Activated T-cell treated with anti-CD3 and anti-CD28 coated beads for 4 hours (primary cell): Measurements from ENCODE around the gene INPP5B.

Source experiments
- DNase-seq: peaks from one replicate; pipeline ENCODE4 v3.0.0-alpha.2; 2020

Gene INPP5B

DNA sequence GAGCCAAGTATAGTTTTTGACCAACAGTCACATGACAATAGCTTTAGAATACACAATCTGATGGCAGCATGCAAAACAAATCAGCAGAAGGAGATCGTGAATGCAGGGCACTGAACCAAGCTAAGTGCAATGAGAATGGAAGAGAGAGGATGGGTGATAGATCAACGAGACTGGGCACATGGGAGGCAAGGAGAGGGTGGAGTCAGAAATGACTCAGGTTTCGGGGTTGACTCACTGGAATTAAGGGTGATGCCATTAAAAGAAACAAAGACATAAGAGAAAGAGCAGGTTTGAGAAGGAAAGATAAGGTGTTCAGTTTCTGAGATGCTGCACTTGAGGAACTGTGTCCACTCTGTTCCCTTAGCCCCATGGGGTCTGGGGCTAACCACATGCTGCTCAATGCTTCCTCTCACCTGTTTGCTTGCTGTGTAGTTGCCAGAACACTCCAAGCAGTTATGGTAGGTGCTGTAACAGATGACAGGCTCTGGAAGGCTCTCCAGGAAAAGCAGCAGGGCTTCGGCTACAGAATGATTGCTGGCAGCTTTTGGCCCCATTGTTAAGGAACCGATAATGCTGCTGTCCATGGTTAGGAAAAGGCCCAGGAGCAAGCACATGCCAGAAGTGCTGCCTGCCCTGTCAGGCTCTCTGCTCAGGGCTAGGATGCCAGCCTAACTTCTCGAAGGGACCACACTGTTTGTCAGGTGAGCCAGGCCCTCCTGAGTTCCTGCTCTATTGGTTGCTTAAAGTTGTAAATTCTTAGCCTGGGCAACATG is 81.3 kb downstream of the INPP5B start:
- no peak for DNase-seq

DNA sequence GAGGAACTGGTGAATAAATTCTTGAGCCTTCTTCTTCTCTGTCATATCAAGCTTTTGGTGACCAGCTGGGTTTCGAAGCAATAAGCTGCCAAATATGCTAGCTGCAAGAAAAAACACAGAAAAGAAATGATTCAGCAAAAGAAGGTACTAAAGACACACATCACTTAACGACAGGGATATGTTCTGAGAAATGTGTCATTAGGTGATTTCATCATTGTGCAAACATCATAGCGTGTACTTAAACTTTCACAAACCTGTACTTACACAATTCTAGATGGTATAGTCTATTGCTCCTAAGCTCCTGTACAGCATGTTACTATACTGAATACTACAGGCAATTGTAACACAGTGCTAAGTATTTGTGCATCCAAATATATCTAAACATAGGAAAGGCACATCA is 84.5 kb downstream of the INPP5B start:
- DNase-seq: no peak

DNA sequence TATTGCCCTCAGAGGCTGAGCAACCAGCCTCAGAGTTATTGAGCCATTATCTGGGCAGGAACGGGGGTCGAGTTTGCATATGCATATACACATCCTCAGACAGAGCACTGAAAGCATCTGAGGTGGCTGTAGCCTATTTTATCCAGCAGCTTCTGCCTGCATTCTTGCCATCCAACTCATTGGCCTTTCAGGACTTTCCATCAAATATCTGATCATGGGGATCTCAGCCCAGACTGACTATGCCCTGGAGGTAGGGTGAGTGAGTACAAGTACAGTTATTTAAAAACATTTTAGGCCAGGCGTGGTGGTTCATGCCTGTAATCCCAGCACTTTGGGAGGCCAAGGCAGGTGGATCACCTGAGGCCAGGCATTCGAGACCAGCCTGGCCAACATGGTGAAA is 85.7 kb downstream of the INPP5B start:
- DNase-seq: no peak

DNA sequence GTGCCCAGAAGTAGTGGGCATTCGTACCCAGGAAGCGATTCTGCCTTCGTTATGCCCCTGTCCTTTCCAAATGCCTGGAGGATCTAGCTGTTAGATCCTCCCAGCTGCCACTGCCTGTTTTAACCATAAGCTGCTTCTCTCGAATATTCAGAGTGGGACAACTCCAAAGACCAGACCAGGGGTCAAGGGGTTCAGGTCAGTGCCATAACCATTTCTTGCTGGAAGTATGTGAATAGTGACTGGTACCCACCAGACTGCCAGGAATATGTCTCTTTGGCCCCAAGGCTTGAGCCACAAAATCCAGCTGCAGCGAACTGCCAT is 86.5 kb downstream of the INPP5B start:
- no peak for DNase-seq

DNA sequence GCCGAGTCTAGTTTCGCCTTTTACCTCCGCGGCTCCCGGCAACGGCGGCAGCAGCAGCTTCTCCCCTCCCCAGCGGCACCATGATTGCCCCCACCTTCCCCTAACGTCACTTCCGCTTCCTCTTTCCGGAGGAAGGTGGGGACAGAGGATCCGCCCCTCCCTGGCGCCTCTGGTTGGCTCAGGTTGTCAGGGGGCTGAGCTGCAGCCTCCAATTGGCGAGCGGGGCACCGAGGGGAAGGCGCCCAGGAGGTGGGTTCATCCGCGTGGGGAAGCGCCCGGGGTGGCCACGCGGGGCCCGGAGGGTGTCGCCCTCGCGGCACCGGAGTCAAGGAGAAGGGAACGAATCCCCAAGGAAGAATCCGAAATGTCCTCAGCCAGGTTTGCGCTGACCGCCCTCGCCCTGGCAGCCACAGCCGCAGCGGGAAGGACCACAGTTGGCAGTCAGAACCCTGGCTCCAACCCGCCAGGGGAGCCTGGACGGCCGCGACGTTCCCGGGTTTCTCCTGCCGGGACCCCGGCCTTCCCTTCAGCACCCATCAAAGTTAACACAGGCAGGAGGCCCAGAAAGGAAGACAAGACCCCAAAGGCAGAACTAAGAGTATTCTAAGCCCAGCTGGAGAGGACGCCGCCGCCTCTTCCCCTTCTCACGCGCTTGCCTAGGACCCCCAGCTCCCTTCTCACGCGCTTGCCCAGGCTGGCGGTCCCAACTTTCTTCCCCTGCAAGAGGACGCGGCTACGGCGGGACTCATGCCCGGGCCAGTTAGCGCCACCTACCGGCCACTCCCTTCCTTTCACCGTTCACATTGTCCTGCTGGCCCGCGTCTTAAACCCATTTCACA is 87.1 kb downstream of the INPP5B start, which contains the start of gene MTF1:
Gene MTF1, minus strand, starts transcription at position 86 of the 839 bp plus-strand sequence. CDS start 1,934 bp downstream, outside the sequence.
- DNase-seq: peak; percentile 96

DNA sequence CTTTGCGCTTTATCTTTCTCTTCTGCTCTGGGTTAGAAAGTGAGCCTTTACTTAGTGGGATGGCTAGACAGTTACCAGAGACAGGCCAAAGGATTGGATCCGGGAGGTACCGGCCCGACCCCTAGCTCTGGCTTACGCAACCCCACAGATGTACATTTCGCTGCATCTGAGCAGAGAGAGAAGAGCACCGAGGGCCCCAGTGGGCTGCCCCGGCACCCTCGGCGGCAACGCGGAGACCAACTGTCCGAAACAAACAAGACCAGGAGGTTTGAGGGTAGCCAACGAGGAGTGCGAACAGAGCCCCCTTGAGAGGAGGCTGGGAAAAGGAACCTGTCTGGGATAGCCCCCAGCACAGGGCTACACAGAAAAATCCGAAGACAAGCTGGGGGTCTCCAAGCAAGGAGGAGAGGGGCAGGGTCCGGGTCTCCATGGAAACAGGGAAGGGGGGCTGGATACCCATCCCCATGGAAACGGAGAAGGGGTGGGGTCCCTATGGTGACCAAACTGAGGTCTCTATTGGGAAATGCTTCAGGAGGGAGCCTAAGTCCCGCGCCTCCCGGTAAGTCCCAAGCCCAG is 87.8 kb downstream of the INPP5B start:
- no peak for DNase-seq

DNA sequence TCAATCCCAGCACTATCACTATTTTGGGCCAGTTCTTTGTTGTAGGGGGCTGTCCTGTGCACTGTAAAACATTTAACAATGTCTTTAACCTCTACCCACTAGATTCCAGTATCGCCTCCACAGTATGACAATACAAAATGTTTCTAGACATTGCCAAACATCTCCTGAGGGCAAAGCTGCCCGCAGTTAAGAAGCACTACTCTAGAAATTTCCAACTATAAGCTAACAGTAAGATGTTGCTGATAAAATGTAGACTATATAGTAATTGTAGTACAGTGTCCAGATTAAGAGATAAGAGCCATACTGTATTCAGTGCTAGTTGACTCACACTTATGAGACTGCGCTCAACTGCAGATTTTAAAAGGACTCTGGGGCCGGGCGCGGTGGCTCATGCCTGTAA is 92.4 kb downstream of the INPP5B start:
- DNase-seq: no peak

DNA sequence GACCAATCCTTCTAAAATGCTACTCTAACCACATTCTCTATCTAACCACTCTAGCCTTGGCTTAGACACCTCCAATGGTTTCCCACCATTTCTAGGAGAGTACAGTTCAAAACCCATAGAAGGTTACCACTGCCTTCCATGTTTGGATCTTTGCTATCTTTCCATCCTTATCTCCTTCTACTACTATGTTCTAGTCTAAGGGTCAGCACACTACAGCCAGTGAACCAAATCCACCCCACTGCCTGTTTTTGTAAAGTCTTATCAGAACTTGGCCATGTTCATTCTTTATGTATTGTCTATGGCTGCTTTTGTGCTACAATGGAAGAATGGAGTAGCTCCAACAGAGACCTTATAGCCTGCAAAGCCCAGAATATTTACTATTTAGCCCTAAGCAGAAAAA is 93.7 kb downstream of the INPP5B start:
- no peak for DNase-seq

DNA sequence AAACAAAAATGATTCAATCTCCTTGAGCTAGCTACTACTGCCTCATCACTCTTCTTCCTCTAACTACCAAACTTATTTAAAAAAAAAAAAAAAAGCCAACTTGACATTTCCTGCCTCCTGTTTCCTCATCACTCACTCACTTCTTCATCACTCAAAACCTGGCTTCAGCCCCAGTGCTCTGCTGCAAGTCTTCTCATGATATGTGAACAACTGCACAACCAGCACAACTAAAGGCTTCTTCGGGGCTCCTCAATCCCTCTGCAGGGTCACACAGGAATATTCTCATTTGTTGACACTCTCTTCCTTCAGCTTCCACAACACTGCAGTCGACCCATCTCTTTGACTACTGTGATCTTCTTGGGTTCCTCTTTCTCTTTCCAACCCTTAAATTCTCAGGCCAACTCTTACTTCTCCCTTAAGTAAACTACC is 95.1 kb downstream of the INPP5B start:
- DNase-seq: no peak

DNA sequence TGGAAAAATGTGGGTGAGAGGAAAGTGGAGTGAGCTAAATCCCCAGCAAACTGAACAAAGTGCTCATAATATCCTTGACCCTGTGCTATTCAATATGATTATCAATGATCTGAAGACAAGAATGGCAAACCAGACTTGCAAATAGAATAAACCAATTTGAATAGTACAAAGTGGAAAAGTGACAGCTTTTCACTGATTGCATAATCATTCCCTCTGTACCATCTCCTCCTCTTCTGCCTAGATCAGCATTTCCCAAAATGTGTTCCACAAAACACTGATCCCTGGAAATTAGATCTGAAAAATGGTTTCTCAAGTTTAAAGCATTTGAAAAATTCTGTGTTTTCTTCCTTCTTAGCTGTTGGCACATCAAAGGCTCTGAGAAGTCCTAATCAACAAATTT is 95.6 kb downstream of the INPP5B start:
- DNase-seq: no peak

DNA sequence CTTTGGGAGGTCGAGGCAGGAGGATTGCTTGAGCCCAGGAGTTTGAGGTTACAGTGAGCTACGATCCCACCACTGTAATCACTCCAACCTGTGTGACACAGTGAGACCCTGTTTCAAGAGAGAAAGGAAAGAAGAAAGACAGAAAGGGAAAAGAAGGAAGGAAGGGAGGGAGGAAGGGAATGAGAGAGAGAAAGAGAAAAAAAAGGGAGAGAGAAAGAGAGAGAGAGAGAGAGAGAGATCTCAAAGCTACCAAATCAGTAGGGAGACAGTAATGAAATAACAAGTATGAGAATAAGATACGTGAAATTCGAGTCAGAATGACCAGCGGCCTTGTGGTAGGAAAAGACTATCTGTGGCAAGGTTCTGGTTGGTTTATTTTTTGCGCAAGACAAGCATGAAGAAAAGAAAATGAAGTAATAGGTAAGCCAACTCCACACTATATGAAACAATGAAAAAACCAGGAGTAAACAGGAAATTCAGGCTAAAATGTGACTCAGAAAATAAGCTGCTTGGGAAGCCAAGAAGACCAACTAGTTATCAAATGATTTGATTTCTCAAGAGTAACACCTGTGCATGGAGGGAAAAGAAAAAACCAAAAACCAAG is 96.4 kb downstream of the INPP5B start:
- no peak for DNase-seq

DNA sequence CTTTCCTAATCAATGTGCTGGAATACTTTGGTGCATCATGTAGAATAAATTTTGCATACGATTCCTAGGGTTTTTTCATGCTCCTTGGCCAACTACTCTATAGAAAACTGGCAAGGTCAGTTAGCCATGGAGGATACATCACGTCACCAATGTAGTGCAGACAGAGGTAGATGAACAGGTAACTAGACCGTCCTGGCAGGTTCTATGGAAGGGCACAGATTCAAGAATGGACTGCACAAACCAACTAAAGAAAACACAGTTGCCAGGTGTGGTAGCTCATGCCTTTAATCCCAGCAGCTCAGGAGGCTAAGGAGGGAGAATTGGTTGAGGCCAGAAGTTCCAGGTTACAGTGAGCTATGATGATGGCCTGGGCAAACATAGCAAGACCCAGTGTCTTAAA is 97.4 kb downstream of the INPP5B start:
- DNase-seq: no peak

DNA sequence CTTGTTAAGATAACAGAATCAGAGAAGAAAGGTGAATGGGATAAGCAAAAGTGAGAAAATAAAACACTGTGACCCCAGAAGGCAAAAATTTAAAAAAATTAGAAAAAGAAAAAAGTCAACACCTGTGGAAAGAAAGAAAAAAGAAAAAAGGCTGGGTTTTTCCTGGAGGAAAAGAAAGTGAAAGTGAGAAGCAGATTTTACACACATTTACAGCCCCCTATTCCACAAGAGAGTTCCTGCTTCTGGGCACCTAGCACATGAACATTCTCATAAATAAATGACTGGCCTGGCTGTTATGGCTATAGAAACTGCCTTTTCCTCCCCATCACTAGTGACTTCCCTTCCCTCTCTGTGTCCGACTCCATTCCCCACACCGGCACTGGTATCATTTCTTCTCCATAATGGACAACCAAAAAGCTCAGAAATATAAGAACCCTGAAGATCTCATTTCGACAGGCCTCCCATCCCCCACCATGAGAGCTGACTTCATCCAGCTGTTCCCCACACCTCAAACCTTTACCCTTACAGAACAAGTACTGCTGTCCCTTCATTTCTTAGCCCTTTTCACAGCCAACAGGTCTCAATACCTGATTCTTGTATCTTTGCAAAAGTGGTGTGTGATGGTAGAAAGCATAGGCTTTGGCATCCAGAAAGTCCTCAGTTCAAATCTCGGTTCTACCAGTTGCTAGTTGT is 100.1 kb downstream of the INPP5B start:
- no peak for DNase-seq

DNA sequence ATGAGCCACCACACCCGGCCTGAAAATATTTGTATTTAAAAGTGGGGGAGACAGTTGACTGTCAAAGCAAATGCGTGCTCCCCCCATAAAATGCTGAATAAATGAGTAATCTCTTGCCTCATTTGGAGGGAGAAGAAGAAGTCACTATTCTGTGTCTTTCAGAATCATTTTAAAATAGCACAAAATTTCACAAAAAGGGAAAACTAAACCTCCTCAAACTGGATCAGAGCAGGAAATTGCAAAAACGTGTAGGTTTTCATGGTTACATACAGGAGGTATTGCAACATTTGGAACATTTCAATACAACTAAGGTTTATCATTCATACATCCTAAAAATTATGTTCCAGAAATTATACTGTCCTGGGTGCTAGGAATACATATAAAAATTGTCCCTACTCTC is 101.1 kb downstream of the INPP5B start:
- DNase-seq: no peak

DNA sequence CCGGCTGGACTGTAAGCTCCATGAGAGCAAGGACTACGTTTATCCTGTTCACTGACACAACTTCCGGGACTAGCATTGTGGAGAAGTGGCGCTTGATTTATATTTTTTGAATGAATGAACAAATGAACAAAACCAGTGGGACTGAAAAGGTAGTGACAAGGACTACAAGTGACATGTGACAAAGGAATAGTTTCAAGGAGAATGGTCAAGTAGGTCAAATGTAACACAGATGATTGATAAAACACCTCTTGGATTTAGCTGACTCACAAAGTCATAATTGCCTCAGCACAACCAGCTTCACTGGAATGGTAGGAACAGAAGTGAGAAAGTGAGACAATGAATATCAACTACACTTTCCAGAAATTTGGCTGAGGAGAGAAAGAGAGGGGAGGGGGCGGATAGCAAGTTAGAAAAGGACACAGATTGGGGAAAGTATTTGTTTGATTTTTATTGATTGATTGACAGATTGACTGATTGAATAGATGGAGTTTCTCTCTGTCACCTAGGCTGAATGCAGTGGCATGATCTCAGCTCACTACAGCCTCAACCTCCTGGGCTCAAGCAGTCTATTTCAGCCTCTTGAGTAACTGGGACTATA is 101.7 kb downstream of the INPP5B start:
- no peak for DNase-seq

DNA sequence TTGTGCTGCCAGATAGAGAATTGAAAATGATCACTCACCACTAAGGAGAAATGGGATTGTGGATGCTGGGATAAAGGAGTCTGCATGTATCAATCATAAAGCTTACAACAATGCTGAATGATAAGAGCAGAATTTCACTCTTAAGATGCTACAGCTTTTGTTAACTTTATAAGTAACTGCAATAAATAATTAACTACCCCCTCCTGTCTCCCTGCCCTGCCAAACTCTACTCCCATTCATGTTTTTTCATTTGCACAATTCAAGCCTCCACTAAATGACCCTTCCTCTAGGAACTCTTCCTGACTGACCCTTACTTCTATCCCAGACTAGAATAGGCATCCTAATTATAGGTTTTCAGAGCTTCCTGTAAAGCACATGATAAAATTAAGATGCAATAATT is 102.3 kb downstream of the INPP5B start:
- no peak for DNase-seq

DNA sequence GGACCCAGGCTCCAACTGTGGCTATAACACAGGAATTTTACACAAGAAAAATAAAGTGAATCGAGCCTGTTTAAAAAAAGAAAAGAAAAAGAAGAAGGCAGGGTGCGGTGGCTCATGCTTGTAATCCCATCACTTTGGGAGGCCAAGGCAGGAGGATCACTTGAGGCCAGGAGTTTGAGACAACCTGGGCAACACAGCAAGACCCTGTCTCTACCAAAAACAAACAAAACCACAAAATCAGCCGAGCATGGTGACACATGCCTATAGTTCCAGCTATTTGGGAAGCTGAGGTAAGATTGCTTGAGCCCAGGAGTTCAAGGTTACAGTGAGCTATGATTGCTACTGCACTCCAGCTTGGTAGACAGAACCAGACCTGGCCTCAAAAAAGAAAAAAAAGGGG is 105.2 kb downstream of the INPP5B start:
- DNase-seq: no peak

DNA sequence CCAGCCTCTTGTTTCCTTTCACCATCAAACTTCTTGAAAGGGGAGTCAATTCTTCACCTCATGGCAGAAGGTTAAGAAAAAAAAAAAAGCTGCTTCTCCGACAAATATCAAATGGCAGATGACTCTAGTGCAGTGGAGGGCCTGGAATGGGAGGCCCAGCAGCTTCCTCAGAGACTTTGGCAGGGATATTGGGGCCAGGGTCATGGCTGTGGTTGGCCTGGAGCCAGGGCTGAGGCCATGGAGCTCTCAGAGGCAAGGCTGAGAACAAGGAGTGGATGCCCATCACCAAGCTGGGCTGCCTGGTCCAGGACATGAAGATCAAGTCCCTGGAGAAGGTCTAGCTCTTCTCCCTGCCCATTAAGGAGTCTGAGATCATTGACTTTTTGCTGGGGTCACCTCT is 106.1 kb downstream of the INPP5B start:
- no peak for DNase-seq

DNA sequence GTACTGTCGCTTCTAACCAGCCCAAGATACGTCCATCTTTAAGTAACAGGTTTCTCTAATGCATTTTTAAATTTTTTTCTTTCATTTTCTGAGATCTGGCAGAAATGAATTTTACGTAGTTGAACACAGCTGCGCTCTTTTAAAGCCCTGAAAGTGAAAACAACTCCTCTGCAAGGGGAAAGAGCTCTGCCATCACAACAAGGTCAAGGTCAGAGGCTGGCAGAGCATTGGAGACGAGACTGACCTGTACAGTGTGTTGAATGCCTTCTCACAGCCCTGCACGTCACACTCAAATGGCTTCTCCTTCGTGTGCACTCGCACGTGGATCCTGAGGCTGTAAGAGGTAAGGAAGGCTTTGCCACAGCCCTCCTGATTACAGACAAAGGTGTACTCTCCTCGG is 107.2 kb downstream of the INPP5B start:
- DNase-seq: no peak

DNA sequence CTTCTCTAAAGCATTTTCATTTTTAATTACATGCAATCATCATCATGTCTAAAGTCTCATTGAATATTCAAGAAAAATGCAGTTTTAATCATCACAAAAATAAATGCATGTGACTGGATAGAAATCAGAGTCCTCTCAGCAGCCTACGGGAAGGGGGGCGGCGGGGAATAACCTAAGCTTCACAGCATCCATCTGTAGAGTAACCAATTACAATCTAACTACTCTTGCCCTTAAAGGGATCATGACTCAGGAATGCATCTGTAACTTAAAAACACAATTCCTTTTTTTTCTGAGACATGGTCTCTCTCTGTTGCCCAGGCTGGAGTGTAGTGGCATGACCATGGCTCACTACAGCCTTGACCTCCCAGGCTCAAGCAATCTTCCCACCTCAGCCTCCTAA is 110.1 kb downstream of the INPP5B start:
- no peak for DNase-seq

DNA sequence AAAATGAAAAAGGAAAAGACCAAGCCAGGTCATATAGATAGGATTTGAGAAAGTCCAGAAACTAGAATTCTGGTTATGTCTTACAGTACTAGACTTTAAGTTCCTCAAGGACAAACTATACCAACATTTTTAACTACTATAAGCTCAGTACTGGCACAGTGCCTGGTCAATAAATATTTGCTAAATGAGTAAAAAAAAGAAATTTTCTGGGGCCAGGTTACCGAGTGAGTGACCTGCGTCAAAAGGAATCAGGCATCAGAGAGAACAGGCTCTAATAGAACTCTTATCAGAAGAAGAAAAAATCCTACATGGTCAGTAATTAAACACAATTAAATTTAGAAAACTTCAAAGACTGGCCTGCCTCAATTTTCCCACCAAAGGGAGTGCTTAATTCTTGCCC is 115.0 kb downstream of the INPP5B start:
- DNase-seq: no peak

DNA sequence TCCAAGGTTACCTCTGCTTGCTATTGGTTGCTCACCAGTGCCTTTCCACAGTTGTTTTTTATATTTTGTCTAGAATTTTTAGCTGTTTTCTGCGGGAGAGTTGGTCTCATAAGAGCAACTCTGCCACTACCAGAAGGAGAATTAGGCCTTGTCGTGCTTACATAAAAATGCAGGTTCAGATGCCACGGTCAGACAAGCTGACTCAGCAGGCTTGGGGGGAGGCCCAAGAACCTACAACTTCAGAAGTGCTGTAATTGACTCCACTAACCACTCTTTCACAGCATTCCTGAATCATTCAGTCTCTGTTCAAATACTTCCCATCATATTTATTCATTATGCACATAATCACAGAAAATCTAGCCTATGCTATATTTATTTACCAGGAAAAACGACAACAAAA is 115.7 kb downstream of the INPP5B start:
- no peak for DNase-seq
